Left kidney (tissue), 2 donors: ENCODE data around the gene CACNA1H. TPM values are rescaled to one million over a fixed set of nuclear protein-coding genes. Genes with fewer than 3 reads are reported as not detected.

Source experiments
- DNase-seq: peaks from one replicate; pipeline ENCODE4 v3.0.0-alpha.2; 2013
- polyA plus RNA-seq: library from polyadenylated mRNA; unstranded; fragments of 120-200 nt; gene quantifications from one replicate; pipeline ENCODE4 v1.2.1, GENCODE V29; 2013; ENCODE audit not compliant: insufficient read length

Gene CACNA1H
- polyA plus RNA-seq, 1 donor, result 17.0 TPM

DNA sequence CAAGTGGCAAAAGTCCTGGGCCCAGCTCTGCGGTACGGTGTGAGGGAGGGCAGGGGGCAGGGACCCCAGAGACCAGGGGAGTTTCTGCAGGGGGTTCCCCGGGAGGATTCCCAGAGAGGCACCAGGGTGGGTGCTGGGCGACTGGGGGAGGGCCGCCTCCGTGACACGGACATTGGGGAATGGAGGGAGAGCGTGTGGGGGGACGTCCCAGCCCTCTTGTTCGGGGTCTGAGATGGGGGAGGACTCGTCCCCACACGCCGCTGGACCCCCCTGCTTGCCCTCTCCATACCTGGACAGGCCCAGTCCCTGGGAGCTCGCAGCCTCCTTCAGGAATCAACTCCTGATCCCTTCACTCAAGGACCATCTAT is 30.5 kb upstream of the CACNA1H start:
- no peak for DNase-seq

DNA sequence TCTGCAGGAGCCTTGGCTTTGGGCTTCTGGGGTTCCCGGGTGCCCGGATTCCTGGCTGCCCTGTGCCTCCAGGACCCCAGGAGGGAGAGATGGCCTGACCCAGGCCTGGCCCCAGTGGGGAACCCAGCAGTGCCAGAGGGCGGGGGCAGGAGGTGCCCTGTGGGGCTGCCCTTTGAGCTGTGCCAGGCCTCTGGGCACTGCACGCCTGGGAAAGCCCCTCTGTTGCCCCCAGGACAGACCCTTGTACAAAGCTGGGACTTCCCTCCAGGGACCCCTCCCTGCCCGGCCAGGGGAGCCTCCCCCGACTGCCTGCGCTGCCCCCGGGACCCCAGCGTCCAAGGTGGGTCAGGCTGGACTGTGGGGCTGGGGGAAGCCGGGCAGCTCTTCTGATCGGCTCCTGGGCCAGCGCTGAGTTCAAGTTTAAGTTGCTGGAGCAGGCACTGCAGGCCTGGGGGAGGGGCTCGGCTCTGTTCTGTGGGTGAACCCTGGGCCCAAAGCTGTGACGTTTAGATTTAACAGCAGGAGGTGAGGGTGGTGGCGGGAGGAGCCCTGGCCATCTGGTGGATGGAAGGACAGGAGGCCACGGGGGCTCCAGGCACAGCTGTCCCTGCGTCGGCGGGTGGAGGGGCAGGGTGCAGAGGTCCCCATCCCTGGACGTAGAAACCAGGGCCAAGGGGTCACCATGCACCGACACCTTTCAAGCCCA is 29.2 kb upstream of the CACNA1H start:
- no peak for DNase-seq

DNA sequence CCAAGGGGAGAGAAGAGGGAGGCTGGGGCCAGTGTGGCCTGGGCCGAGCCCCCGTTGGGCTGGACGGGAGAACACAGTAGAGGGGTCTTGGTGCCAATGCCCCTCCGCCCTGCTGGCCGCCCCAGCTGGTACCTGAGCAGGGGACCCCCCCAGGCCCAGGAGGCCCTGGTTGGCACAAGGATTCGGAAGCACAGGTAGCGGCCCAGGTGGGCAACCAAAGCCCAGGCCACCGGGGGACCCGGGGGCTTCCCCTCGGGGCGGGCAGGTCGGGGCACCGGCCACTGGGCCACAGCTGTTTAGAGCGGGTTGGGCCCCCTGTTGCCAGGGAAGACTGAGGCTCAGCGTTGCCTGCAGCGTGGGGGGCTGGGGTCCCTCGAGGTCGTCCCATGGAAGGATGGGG is 28.6 kb upstream of the CACNA1H start:
- DNase-seq, result no peak

DNA sequence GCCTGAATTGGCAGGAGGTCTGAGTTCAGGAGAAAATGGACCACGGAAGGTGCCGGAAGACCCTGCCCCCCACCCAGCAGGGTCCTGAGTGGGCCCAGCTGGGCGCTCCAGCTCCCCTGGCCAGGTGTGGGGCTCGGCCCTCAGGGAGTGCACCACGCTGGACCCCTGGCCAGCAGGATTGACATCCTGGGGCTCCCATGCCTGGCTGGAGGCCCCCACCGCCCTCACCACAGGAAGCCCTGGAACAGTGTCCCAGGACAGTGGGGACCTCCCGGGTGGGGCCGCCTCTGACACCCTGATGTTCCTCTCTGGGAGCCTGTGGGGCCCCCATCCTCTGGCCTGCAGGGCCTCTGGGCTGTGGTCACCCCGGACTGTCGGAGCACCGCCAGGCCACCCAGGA is 28.1 kb upstream of the CACNA1H start:
- DNase-seq, result no peak

GRCh38 chr16:1125471-1125870 is 27.4 kb upstream of the CACNA1H start:
- peak; percentile 78 for DNase-seq

DNA sequence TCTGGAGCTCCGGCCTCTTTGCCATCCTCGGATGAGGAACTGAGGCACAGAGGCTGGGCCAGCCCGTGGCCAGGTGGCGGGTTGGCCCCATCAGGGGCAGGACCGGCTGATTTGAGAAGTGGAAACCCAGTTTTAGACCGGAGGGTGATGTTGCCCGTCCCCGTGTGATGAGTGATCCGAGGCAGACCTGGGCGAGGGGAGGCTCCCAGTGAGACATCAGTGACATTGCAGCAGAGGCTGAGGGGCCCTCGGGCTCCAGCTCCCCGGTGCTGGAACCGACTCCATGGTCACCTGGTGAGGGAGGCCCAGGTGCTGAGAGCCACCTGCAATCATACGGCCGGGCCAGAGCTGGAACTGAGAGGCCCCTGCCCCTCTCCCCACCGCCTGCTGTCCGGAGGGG is 26.9 kb upstream of the CACNA1H start:
- DNase-seq, result no peak

DNA sequence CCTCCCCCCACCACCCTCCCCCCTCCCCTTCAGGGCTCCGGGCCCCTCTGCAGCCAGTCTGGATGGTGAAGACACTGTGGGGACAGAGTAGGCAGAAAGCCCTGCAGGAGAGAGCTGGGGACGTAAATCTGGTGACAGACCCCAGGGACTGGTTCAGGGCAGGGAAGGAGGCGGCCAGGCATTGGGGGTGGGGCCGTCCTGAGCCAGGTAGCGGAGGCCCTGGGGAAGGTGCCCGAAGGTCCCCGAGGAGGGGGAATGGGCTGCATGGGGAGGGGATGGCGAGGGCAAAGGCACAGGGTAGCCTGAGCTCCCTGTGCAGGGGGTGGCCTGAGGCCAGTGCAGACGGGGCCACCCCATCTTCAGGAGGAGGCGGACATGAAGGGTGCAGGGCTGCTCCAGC is 26.3 kb upstream of the CACNA1H start:
- no peak for DNase-seq

DNA sequence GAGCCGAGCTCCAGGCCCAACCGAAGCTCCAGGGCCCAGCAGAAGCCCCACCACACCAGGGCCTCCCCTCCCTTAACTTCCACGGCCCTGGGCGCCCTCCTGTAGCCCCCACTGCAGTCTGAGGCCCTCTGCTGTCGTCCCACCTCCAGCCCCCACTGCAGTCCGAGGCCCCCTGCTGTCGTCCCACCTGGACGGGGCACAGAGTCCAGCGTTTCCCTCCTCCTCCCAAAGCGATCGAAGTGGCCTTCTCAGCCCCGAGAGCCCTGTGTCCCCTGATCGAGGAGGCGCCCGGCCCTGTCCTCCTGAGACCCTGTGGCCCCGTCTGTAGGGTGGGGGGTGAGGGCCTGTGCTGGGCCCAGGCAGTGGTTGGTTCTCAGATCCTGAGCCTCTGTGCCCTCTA is 25.8 kb upstream of the CACNA1H start:
- no peak for DNase-seq

DNA sequence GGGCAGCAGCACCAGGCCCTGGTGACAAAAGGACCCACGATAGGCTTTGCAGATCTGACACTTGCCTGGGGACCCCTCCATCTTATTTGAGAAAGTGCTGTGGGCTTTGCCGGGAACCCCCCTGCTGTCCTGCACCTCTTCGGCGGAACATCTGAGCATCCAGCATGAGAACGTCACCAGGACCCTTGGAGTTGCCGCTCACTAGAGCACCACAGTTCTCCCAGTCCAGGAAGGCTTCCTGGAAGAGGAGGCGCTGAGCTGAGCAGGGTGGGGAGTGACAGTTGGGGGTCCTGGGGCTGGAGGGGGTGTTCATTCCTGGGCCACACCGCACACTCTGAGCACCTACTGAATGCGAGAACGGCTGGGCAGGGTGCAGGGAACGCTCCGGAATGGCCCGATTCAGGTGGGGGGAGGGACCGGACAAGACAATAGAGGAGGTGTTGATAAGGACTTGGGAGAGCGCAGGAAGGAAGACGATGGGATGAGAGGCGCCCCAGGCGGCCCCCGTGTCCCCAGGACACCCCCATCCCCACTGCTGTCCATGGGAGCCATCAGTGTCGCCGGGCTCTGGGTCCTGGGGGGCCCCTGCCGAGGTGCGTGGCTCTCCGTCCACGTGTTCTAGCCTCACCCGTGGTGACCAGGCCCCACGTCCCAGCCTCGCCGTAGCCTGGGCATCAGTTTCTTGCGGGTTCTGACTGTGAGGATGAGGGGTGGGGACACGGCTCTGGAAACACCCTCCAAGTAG is 24.8 kb upstream of the CACNA1H start:
- DNase-seq, result no peak

DNA sequence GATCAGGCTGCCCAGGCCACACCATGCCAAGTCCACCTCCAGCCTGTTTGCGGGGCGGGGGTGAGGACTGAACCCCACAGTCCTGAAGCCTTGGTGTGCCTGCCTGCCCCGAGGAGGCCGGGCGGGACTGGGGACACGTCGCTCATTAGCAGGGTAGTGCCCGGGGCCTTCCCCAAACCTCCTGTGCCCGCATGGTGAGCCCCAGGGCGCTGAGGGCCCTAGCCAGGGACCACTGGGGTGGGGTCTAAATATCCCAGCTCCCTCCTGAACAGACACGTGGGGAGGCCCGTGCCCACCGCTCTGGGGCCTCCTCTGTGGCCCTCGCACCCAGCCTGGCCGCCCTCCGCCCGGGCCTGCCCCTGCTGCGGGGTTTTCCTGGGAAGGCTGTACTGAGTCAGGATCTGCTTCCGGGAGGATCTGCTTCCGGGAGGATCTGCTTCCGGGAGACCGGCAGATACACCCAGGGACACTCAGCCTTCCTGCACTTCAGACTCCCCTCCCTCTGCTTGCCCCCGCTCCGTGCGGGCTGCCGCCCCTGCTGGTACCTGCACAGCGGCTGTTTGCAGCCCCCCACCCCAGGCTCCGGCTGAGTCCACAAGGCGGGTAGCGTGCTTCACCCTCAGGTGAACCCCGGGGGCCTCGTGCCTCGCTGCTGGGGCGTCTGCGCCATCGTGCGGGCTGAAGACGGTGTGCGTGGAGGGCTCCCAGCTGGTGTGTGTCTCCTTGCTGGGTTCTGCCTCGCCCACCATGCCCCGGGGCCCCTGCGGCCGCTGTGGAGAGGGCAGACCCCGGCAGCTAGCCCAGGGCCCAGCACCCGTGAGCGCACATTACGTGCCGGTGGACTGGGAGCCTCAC is 23.6 kb upstream of the CACNA1H start:
- DNase-seq, result no peak

DNA sequence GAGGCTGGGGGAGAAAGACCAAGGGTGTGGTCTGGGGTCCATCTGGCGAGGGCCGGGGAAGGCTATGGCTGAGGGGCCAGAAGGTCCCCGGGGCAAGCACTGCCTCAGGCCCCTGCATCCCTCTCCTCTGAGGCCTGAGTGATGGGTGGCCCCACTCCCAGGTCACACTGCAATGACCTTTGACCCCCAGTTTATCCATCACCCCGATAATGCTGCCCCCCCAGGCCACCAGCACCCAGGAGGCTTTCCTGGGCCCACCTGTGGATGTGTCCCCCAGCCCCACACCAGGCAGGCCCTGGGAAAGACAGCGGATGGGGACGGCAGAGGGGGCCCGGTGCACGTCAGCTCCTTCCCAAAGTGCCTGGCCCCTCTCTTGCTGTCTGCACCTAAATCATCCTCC is 22.5 kb upstream of the CACNA1H start:
- no peak for DNase-seq

DNA sequence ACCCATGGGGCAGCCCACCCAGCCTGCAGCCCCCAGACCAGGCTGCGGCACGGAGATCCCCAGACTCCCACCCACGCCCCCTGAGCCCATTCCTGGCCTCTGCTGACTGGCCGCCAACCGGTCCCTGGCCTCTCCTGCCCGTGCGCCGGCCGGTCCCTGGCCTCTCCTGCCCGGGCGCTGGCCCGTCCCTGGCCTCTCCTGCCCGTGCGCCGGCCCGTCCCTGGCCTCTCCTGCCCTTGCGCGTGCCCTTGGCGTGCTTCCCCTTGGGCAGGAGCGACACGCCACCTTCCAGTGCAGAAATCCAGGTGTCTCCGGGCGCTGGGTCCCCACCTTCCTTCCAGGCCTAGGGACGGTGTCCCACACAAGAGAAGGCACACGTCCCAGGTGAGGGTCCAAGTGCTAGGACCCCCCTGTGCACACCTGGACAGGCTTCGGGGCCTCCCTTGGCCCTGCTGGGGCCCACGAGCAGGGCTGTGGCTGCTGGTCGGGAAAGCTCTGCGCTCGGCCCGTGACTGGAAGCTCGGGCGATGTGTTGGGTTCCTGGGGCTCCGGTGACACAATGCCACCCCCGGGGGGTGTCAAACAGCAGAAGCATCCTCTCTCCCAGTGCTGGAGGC is 21.4 kb upstream of the CACNA1H start:
- DNase-seq, result no peak

GRCh38 chr16:1132431-1132830 is 20.5 kb upstream of the CACNA1H start:
- DNase-seq, result no peak

DNA sequence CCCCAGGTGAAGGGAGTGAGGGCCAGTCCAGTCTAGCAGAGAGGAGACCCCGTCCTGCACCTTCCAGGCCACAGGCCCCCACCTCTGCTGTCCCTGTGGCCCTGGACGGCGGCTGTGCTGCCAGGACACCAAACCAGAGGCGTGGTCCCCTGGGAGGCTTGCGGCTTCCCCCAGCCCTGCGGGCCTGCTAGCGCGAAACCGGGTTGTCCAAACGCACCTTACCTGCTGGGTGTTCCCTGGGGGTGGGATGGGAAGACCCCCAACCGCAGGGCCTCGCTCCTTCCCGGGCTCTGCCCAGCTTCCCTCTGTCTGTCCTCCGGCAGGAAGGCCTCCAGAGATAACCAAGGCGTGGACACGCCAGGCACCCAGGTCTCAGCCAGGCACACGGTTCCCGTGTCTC is 19.6 kb upstream of the CACNA1H start:
- DNase-seq, result no peak

DNA sequence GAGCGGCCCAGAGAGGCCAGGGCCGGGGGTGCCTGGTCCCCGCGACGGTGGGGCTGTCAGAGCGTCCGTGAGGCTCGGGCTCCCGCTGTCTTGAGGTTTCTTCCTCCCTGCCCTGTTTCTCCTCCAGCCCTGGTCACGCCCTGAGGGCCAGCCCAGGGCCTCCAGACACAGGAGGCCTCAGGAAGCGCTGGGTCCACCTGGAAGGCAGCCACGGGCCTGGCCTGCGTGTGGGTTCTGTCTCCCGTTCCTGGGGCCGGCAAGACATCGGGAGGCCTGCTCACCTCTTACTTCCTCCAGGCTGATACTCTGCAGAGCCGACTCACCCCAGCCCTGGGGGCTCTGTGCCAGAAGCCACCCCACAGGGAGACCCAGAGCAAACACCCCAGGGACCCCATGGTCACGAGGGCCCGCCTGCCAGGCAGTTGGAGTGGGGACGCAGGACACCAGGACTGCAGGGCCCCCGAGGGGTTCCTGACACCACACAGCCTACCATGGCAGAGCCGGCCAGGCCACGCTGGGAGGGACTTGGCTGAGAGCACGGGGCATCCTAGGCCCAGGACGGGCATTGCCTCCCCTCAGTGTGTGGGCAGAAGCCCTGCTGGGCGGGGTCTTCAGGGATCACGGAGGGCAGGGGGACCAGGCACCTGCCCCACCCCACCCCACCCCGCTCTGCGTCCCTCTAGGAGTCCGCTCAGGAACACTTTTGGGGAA is 18.9 kb upstream of the CACNA1H start:
- DNase-seq, result no peak

- DNase-seq, result no peak
Measured at GRCh38 chr16:1134776-1135458, 18.0 kb upstream of the CACNA1H start.

DNA sequence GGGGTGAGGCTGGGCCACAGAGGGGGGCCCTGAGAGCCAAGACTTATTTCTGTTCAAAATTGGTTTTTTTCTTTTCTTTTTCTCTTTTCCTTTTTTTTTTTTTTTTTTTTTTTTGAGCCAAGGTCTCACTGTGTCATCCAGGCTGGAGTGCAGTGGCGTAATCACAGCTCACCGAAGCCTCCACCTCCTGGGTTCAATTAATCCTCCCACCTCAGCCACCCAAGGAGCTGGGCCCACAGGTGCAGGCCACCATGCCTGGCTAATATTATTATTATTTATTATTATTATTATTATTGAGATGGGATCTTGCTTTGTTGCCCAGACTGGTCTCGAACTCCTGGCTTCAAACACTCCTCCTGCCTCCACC is 17.5 kb upstream of the CACNA1H start:
- DNase-seq, result no peak

DNA sequence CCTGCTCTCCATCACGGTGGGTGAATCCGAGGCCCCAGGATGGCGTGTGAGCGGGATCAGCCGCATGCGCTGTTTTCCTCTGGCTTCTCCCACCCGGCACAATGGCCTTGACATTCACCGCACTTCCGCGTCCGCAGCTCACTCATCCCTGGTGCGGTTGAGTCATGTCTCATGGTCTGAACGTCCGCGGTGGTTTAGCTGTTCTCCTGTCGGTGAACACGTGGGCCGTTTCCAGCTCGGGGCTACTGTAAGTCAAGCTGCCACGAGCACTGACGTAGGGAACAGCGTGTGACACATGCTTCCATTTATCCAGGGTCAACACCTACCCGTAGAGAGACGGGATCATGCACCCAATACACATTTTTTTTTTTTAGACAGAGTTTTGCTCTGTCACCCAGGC is 15.3 kb upstream of the CACNA1H start:
- no peak for DNase-seq

- no peak for DNase-seq
Measured at GRCh38 chr16:1140582-1141162, 12.2 kb upstream of the CACNA1H start.

DNA sequence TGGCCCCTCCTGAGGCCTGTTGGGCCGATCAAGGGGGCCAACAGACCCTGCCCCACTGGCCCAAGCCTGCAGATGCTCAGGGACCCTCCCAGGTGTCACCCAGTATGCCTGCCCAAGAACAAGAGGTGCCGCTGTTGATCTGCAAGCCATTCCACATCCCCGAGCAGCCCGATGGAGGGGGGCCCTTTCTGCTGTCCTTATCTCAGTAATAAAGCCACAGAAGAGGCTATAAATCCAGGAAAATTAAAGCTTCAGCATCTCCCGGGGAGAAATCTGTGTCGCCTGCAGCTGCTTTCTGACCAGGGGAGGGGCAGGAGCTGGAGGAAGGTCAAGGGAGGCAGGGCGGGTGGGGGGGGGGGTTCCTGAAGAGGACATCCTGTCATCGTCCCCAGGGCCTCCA is 11.7 kb upstream of the CACNA1H start:
- DNase-seq, result no peak

- no peak for DNase-seq
Measured at GRCh38 chr16:1141716-1142115, 11.2 kb upstream of the CACNA1H start.
